ENCODE data around the gene VSX2.

VSX2 gene

GRCh38 chr14:74238974-74239847 is at the start of gene VSX2:
Gene VSX2, plus strand, starts transcription at chr14:74239449. Its CDS starts 113 bp downstream, at chr14:74239562.
- Histone ChIP-seq H3K27me3 (ENCODE audit: control insufficient read depth, insufficient read depth, low read length) (peaks cover 61% of the 10 kb centered on the region), H3K9me3 (ENCODE audit: control insufficient read depth, insufficient read depth, low read length) (no peaks in the 10 kb centered on the region), H3K4me1 (ENCODE audit: control insufficient read depth, insufficient read depth, low read length) (peaks cover 7% of the 10 kb centered on the region), H3K4me3 (ENCODE audit: low read length) (peak within 1 kb of the TSS; percentile 25; the same call in 1 of the 2 replicates), H3K27ac (ENCODE audit: low read length) (no peak within 1 kb of the TSS), H3K36me3 (ENCODE audit: control insufficient read depth, insufficient read depth, low read length) (no peaks in the 10 kb centered on the region)
- no peak for DNase-seq (ENCODE audit: low read depth, low spot score)
- WGBS (ENCODE audit: insufficient coverage, insufficient read length), result no CpG with 5 or more reads among the region's 40 CpGs

- H3K27ac ChIP-seq (ENCODE audit: low read length), result no peak overlapping the region
- no peaks in the 10 kb centered on the region for H3K27me3 ChIP-seq (ENCODE audit: control insufficient read depth, insufficient read depth, low read length)
- no peaks in the 10 kb centered on the region for H3K9me3 ChIP-seq (ENCODE audit: control insufficient read depth, insufficient read depth, low read length)
- no peaks in the 10 kb centered on the region for H3K36me3 ChIP-seq (ENCODE audit: control insufficient read depth, insufficient read depth, low read length)
- no peaks in the 10 kb centered on the region for H3K4me1 ChIP-seq (ENCODE audit: control insufficient read depth, insufficient read depth, low read length)
- WGBS (ENCODE audit: insufficient coverage, insufficient read length), result no CpG with 5 or more reads among the region's 3 CpGs
- H3K4me3 ChIP-seq (ENCODE audit: low read length), result no peak overlapping the region
- no peak for DNase-seq (ENCODE audit: low read depth, low spot score)
These were observed 48.2 kb upstream of the VSX2 start for GRCh38 chr14:74190927-74191575.

GRCh38 chr14:74194506-74195274 is 44.6 kb upstream of the VSX2 start:
- H3K36me3 ChIP-seq (ENCODE audit: control insufficient read depth, insufficient read depth, low read length), result no peaks in the 10 kb centered on the region
- WGBS (ENCODE audit: insufficient coverage, insufficient read length), result no CpG with 5 or more reads among the region's 8 CpGs
- no peaks in the 10 kb centered on the region for H3K9me3 ChIP-seq (ENCODE audit: control insufficient read depth, insufficient read depth, low read length)
- H3K27ac ChIP-seq (ENCODE audit: low read length), result no peak overlapping the region
- no peak overlapping the region for H3K4me3 ChIP-seq (ENCODE audit: low read length)
- no peaks in the 10 kb centered on the region for H3K27me3 ChIP-seq (ENCODE audit: control insufficient read depth, insufficient read depth, low read length)
- no peak for DNase-seq (ENCODE audit: low read depth, low spot score)
- H3K4me1 ChIP-seq (ENCODE audit: control insufficient read depth, insufficient read depth, low read length), result no peaks in the 10 kb centered on the region

- H3K4me1 ChIP-seq (ENCODE audit: control insufficient read depth, insufficient read depth, low read length), result no peaks in the 10 kb centered on the region
- H3K4me3 ChIP-seq (ENCODE audit: low read length), result no peak overlapping the region
- DNase-seq (ENCODE audit: low read depth, low spot score), result no peak
- no CpG with 5 or more reads among the region's 7 CpGs for WGBS (ENCODE audit: insufficient coverage, insufficient read length)
- no peaks in the 10 kb centered on the region for H3K36me3 ChIP-seq (ENCODE audit: control insufficient read depth, insufficient read depth, low read length)
- no peaks in the 10 kb centered on the region for H3K9me3 ChIP-seq (ENCODE audit: control insufficient read depth, insufficient read depth, low read length)
- no peak overlapping the region for H3K27ac ChIP-seq (ENCODE audit: low read length)
- H3K27me3 ChIP-seq (ENCODE audit: control insufficient read depth, insufficient read depth, low read length), result no peaks in the 10 kb centered on the region
These were observed 43.6 kb upstream of the VSX2 start for GRCh38 chr14:74195623-74196022.

- no CpG with 5 or more reads among the region's 7 CpGs for WGBS (ENCODE audit: insufficient coverage, insufficient read length)
- no peak for DNase-seq (ENCODE audit: low read depth, low spot score)
These were observed 40.6 kb upstream of the VSX2 start for GRCh38 chr14:74198441-74199234.

GRCh38 chr14:74202113-74202512 is 37.1 kb upstream of the VSX2 start:
- Histone ChIP-seq H3K36me3 (ENCODE audit: control insufficient read depth, insufficient read depth, low read length) (no peaks in the 10 kb centered on the region), H3K27ac (ENCODE audit: low read length) (no peak overlapping the region), H3K9me3 (ENCODE audit: control insufficient read depth, insufficient read depth, low read length) (no peaks in the 10 kb centered on the region), H3K27me3 (ENCODE audit: control insufficient read depth, insufficient read depth, low read length) (no peaks in the 10 kb centered on the region), H3K4me3 (ENCODE audit: low read length) (no peak overlapping the region), H3K4me1 (ENCODE audit: control insufficient read depth, insufficient read depth, low read length) (no peaks in the 10 kb centered on the region)
- DNase-seq (ENCODE audit: low read depth, low spot score), result no peak

More at GRCh38 chr14:74198441-74199234, 40.6 kb upstream of the VSX2 start:
- Histone ChIP-seq H3K27ac (ENCODE audit: low read length) (no peak overlapping the region), H3K27me3 (ENCODE audit: control insufficient read depth, insufficient read depth, low read length) (no peaks in the 10 kb centered on the region), H3K9me3 (ENCODE audit: control insufficient read depth, insufficient read depth, low read length) (no peaks in the 10 kb centered on the region), H3K4me3 (ENCODE audit: low read length) (no peak overlapping the region), H3K4me1 (ENCODE audit: control insufficient read depth, insufficient read depth, low read length) (no peaks in the 10 kb centered on the region), H3K36me3 (ENCODE audit: control insufficient read depth, insufficient read depth, low read length) (no peaks in the 10 kb centered on the region)

- Histone ChIP-seq H3K9me3 (ENCODE audit: control insufficient read depth, insufficient read depth, low read length) (no peaks in the 10 kb centered on the region), H3K4me1 (ENCODE audit: control insufficient read depth, insufficient read depth, low read length) (no peaks in the 10 kb centered on the region), H3K27ac (ENCODE audit: low read length) (no peak overlapping the region), H3K4me3 (ENCODE audit: low read length) (no peak overlapping the region), H3K36me3 (ENCODE audit: control insufficient read depth, insufficient read depth, low read length) (no peaks in the 10 kb centered on the region), H3K27me3 (ENCODE audit: control insufficient read depth, insufficient read depth, low read length) (no peaks in the 10 kb centered on the region)
- no CpG with 5 or more reads among the region's 8 CpGs for WGBS (ENCODE audit: insufficient coverage, insufficient read length)
- DNase-seq (ENCODE audit: low read depth, low spot score), result no peak
These were observed 35.6 kb upstream of the VSX2 start for GRCh38 chr14:74203639-74204038.

- no CpG with 5 or more reads among the region's 6 CpGs for WGBS (ENCODE audit: insufficient coverage, insufficient read length)
- Histone ChIP-seq H3K36me3 (ENCODE audit: control insufficient read depth, insufficient read depth, low read length) (no peaks in the 10 kb centered on the region), H3K4me3 (ENCODE audit: low read length) (no peak overlapping the region), H3K4me1 (ENCODE audit: control insufficient read depth, insufficient read depth, low read length) (no peaks in the 10 kb centered on the region), H3K27me3 (ENCODE audit: control insufficient read depth, insufficient read depth, low read length) (no peaks in the 10 kb centered on the region), H3K27ac (ENCODE audit: low read length) (no peak overlapping the region), H3K9me3 (ENCODE audit: control insufficient read depth, insufficient read depth, low read length) (no peaks in the 10 kb centered on the region)
- DNase-seq (ENCODE audit: low read depth, low spot score), result no peak
These were observed 34.8 kb upstream of the VSX2 start for GRCh38 chr14:74204491-74204890.

GRCh38 chr14:74205882-74206281 is 33.4 kb upstream of the VSX2 start:
- H3K4me1 ChIP-seq (ENCODE audit: control insufficient read depth, insufficient read depth, low read length), result no peaks in the 10 kb centered on the region
- no peak overlapping the region for H3K4me3 ChIP-seq (ENCODE audit: low read length)
- no peaks in the 10 kb centered on the region for H3K27me3 ChIP-seq (ENCODE audit: control insufficient read depth, insufficient read depth, low read length)
- no CpG with 5 or more reads among the region's 1 CpG for WGBS (ENCODE audit: insufficient coverage, insufficient read length)
- DNase-seq (ENCODE audit: low read depth, low spot score), result no peak
- H3K9me3 ChIP-seq (ENCODE audit: control insufficient read depth, insufficient read depth, low read length), result no peaks in the 10 kb centered on the region
- no peak overlapping the region for H3K27ac ChIP-seq (ENCODE audit: low read length)
- H3K36me3 ChIP-seq (ENCODE audit: control insufficient read depth, insufficient read depth, low read length), result no peaks in the 10 kb centered on the region

- H3K27ac ChIP-seq (ENCODE audit: low read length), result no peak overlapping the region
- no peaks in the 10 kb centered on the region for H3K4me1 ChIP-seq (ENCODE audit: control insufficient read depth, insufficient read depth, low read length)
- no peaks in the 10 kb centered on the region for H3K27me3 ChIP-seq (ENCODE audit: control insufficient read depth, insufficient read depth, low read length)
- peak; percentile 37 for DNase-seq (ENCODE audit: low read depth, low spot score)
- H3K4me3 ChIP-seq (ENCODE audit: low read length), result no peak overlapping the region
- H3K36me3 ChIP-seq (ENCODE audit: control insufficient read depth, insufficient read depth, low read length), result no peaks in the 10 kb centered on the region
- no peaks in the 10 kb centered on the region for H3K9me3 ChIP-seq (ENCODE audit: control insufficient read depth, insufficient read depth, low read length)
- WGBS (ENCODE audit: insufficient coverage, insufficient read length), result no CpG with 5 or more reads among the region's 3 CpGs
These were observed 31.3 kb upstream of the VSX2 start for GRCh38 chr14:74207943-74208342.

All from iPS DF 6.9 (cell line).